Natural killer cell (primary cell): ENCODE results near the gene BSCL2. TPM values are rescaled to one million over a fixed set of nuclear protein-coding genes. Genes with fewer than 3 reads are reported as not detected.

Experiments used
- ATAC-seq, 3 donors: fragments of 150-1000 bp in 2 of 3; fragments of 200-7000 bp in 1 of 3; cut with Tn5 transposase; 1 replicate in 1 of 3; 2 replicates in 2 of 3; pipeline ENCODE4 v1.10.0; 2021; ENCODE audit warnings: mild to moderate bottlenecking in 2 of 3, moderate library complexity in 2 of 3
- DNase-seq, 2 donors: peaks; one replicate each; pipeline versions ENCODE4 v3.0.0 to v3.0.0-alpha.2; 2013 to 2021; ENCODE audit warnings: mixed read lengths in 1 of 2
- H3K27ac ChIP-seq: one replicate; pipeline ENCODE4 v1.5.1; 2013; ENCODE audit warnings: mild to moderate bottlenecking, low read length
- H3K27me3 ChIP-seq: one replicate; pipeline ENCODE4 v1.6.1; 2013; ENCODE audit warnings: low read length; ENCODE audit not compliant: control insufficient read depth, insufficient read depth
- H3K36me3 ChIP-seq: one replicate; pipeline ENCODE4 v1.6.1; 2013; ENCODE audit warnings: low read length; ENCODE audit not compliant: control insufficient read depth, insufficient read depth
- H3K4me1 ChIP-seq: one replicate; pipeline ENCODE4 v1.6.1; 2013; ENCODE audit warnings: low read length; ENCODE audit not compliant: control insufficient read depth, insufficient read depth
- H3K4me3 ChIP-seq: one replicate; pipeline ENCODE4 v1.5.1; 2013; ENCODE audit warnings: low read length
- H3K9me3 ChIP-seq: one replicate; pipeline ENCODE4 v1.6.1; 2013; ENCODE audit warnings: low read length; ENCODE audit not compliant: control insufficient read depth, insufficient read depth
- H3K27ac Mint-ChIP-seq, 2 donors: one replicate each; pipeline ENCODE4 v1.8.0; 2022; ENCODE audit warnings: mild to moderate bottlenecking in 2 of 2, mixed read lengths in 2 of 2, moderate library complexity in 1 of 2
- H3K27me3 Mint-ChIP-seq, 2 donors: one replicate each; pipeline ENCODE4 v1.8.0; 2022; ENCODE audit warnings: low read depth in 2 of 2, mixed read lengths in 2 of 2
- H3K36me3 Mint-ChIP-seq: one replicate; pipeline ENCODE4 v1.8.0; 2022; ENCODE audit warnings: mixed read lengths
- H3K4me1 Mint-ChIP-seq, 2 donors: one replicate each; pipeline ENCODE4 v1.8.0; 2022; ENCODE audit warnings: mixed read lengths in 2 of 2
- H3K4me3 Mint-ChIP-seq: one replicate; pipeline ENCODE4 v1.8.0; 2022; ENCODE audit warnings: mild to moderate bottlenecking, moderate library complexity, mixed read lengths
- H3K9me3 Mint-ChIP-seq, 2 donors: one replicate each; pipeline ENCODE4 v1.8.0; 2022; ENCODE audit warnings: mixed read lengths in 2 of 2
- WGBS: methylation state at CpG from one replicate; pipeline ENCODE4 v1.1.7; 2013; ENCODE audit warnings: missing lambda C conversion rate; ENCODE audit not compliant: insufficient coverage; 5-methylcytosine and 5-hydroxymethylcytosine counted together
- intact Hi-C: fragments of 100-400 bp; cut with micrococcal nuclease; formaldehyde crosslinking; loops from one replicate; pipeline ENCODE4 v1.14.2; 2022
- total RNA-seq, 4 donors: library from RNA; stranded (reverse); fragments of 120-200 nt in 1 of 4; gene quantifications; one replicate each; pipeline versions ENCODE4 v1.2.3 to v1.2.4, GENCODE V29; 2013 to 2022
- TF ChIP-seq, protein P1 (sequence below): fragments of 200-600 bp; IDR thresholded peaks from one replicate; pipeline ENCODE4 v1.8.0; 2022; ENCODE audit warnings: antibody characterized with exemption

The BSCL2 gene
- total RNA-seq, 3 donors from 2014 or later (not counting 1 experiment from before 2014, with no cell fraction given): 19.7 to 22.0 (median 21.2) TPM

DNA sequence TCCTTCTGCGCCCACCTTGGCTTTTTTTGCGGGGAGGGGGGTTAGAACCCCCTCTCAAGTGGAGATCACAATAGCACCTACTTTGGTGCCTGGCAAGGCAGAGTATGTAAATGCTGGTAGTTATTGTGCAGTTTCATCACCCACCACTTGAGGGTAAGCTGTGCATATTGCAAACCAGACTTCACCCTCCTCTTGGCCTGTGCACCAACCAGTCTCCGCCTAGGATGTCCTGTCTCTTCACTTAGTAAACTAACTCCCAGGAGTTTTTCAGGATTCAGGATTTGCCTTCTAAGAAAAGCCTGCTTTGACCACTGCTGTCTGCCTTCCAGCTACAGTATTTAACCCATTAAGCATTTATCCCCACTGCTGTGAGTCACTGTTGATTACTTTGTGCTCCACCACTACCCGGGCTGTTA lies 26.4 kb downstream of the BSCL2 start:
- ATAC-seq: peak; percentile 27 to 50 (median 30)
- intact Hi-C loops: loop anchor here (1.0 kb wide), 1 partner anchor 13 kb away; no protein-coding TSS in a partner anchor
- H3K27ac Mint-ChIP-seq: peak overlapping the region; percentile 73 to 95

DNA sequence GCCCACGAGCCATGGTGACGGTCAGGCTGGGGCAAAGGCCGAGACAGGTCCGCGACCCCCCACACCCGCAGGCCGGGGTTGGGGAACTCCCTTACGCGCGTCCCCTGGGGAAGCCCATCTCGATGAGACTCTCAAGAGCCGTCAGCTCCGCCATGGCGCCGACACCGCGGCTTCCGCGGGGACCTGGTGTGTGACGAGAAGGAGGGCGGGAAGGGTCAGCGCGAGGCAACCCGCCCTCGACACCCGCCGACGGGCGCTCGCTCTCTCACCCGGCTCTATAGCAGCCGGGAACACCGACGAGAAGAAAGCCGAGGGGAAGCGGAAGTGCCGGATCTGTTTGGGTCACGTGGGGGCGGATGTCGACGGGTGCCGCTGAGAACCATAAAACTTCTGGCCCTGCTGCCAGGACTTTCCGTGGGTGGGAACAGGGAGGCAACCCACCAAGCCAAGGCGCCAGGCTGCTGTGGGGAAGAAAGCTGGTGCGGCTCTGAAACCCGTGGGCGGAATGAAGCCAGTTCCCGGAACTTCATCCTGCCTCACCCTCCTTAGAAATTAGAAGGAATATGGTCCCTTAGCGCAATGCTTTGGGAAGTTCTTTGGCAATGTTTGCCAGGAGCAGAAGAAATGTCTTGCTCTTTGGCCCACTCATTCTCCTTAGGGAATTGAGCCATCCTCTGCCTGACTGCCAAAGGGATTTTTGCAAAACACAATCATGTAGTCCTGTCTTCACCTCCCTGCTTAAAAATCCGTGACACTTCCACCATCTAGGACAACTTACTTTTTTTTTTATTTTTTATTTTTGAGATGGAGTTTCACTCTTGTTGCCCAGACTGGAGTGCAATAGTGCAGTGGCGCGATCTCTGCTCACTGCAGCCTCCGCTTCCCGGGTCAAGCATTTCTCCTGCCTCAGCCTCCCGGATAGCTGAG lies 28.2 kb downstream of the BSCL2 start, which contains the start of gene UBXN1:
UBXN1 (minus strand) TSS at position 304 of the 927 bp plus-strand sequence; CDS start at position 154, 150 bp downstream.
- Histone ChIP-seq H3K4me3 (peak within 1 kb of the TSS; percentile 98), H3K9me3 (no peaks in the 10 kb centered on the region), H3K27me3 (no peaks in the 10 kb centered on the region), H3K27ac (peak within 1 kb of the TSS; percentile 95), H3K4me1 (peaks cover 21% of the 10 kb centered on the region), H3K36me3 (peaks cover 20% of the 10 kb centered on the region)
- peak within 1 kb of the TSS; percentile 95 to 99 for H3K27ac Mint-ChIP-seq
- peaks cover 6% of the 10 kb centered on the region for H3K36me3 Mint-ChIP-seq
- H3K4me1 Mint-ChIP-seq: peaks cover 26 to 31% of the 10 kb centered on the region in 2 donors
- WGBS: 10% methylated on average over 53 of the region's 55 CpGs
- peak; percentile 85 to 91 (median 89) for ATAC-seq
- intact Hi-C loops: loop anchor here (1.0 to 5.0 kb wide), 3 partner anchors 15 to 252 kb away; partner anchors contain the start of gene TUT1
- peak; percentile 79 to 92 for DNase-seq
- H3K4me3 Mint-ChIP-seq: peak within 1 kb of the TSS; percentile 93
- TF ChIP-seq, protein P1, sequence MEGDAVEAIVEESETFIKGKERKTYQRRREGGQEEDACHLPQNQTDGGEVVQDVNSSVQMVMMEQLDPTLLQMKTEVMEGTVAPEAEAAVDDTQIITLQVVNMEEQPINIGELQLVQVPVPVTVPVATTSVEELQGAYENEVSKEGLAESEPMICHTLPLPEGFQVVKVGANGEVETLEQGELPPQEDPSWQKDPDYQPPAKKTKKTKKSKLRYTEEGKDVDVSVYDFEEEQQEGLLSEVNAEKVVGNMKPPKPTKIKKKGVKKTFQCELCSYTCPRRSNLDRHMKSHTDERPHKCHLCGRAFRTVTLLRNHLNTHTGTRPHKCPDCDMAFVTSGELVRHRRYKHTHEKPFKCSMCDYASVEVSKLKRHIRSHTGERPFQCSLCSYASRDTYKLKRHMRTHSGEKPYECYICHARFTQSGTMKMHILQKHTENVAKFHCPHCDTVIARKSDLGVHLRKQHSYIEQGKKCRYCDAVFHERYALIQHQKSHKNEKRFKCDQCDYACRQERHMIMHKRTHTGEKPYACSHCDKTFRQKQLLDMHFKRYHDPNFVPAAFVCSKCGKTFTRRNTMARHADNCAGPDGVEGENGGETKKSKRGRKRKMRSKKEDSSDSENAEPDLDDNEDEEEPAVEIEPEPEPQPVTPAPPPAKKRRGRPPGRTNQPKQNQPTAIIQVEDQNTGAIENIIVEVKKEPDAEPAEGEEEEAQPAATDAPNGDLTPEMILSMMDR: no peak
- H3K27me3 Mint-ChIP-seq: no peaks in the 10 kb centered on the region
- no peaks in the 10 kb centered on the region for H3K9me3 Mint-ChIP-seq

More for the DNA sequence above, 26.4 kb downstream of the BSCL2 start:
- Histone ChIP-seq H3K4me1 (peaks cover 21% of the 10 kb centered on the region), H3K27ac (no peak overlapping the region), H3K9me3 (no peaks in the 10 kb centered on the region), H3K4me3 (no peak overlapping the region), H3K27me3 (no peaks in the 10 kb centered on the region), H3K36me3 (peaks cover 18% of the 10 kb centered on the region)
- no peaks in the 10 kb centered on the region for H3K27me3 Mint-ChIP-seq
- H3K4me1 Mint-ChIP-seq: peaks cover 26 to 31% of the 10 kb centered on the region in 2 donors
- TF ChIP-seq, protein P1: peak; percentile 18
- peak overlapping the region; percentile 67 for H3K4me3 Mint-ChIP-seq
- WGBS: 50% methylated on average over 4 of the region's 4 CpGs
- H3K36me3 Mint-ChIP-seq: peaks cover 6% of the 10 kb centered on the region
- no peaks in the 10 kb centered on the region for H3K9me3 Mint-ChIP-seq
- DNase-seq: peak in 1 of 2 donors; percentile 75

DNA sequence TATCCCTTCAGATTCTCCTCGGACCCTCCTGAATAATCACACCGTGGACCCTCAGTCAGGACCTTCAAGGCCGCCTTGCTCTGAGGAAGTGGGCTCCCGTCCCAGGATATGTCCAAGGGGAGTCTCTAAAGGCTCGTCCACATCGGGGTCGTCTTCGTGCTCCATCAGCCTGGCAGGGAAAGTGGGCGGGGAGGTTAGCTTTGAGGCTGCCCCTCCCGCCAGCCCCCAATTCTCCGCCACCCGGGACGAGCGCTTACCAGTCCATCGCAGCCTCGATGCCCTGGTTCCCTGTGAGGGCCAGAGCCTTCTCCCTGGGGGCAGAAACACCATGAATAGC lies 28.8 kb downstream of the BSCL2 start:
- 4% methylated on average over 16 of the region's 16 CpGs for WGBS
- H3K27ac Mint-ChIP-seq: peak overlapping the region; percentile 95 to 99
- ATAC-seq: no peak
- Histone ChIP-seq H3K9me3 (no peaks in the 10 kb centered on the region), H3K36me3 (peaks cover 20% of the 10 kb centered on the region), H3K27ac (peak overlapping the region; percentile 95), H3K4me1 (peaks cover 21% of the 10 kb centered on the region), H3K27me3 (no peaks in the 10 kb centered on the region), H3K4me3 (peak overlapping the region; percentile 98)
- H3K27me3 Mint-ChIP-seq: no peaks in the 10 kb centered on the region
- intact Hi-C loops: loop anchor here (5.0 kb wide), 2 partner anchors 86 to 251 kb away; partner anchors contain the start of gene TUT1
- no peak for DNase-seq
- H3K4me3 Mint-ChIP-seq: peak overlapping the region; percentile 93
- TF ChIP-seq, protein P1: no peak
- no peaks in the 10 kb centered on the region for H3K9me3 Mint-ChIP-seq
- H3K4me1 Mint-ChIP-seq: peaks cover 26 to 31% of the 10 kb centered on the region in 2 donors
- peaks cover 6% of the 10 kb centered on the region for H3K36me3 Mint-ChIP-seq
